Measurements from ENCODE around the gene FAM184B.

- TF ChIP-seq, protein P1, sequence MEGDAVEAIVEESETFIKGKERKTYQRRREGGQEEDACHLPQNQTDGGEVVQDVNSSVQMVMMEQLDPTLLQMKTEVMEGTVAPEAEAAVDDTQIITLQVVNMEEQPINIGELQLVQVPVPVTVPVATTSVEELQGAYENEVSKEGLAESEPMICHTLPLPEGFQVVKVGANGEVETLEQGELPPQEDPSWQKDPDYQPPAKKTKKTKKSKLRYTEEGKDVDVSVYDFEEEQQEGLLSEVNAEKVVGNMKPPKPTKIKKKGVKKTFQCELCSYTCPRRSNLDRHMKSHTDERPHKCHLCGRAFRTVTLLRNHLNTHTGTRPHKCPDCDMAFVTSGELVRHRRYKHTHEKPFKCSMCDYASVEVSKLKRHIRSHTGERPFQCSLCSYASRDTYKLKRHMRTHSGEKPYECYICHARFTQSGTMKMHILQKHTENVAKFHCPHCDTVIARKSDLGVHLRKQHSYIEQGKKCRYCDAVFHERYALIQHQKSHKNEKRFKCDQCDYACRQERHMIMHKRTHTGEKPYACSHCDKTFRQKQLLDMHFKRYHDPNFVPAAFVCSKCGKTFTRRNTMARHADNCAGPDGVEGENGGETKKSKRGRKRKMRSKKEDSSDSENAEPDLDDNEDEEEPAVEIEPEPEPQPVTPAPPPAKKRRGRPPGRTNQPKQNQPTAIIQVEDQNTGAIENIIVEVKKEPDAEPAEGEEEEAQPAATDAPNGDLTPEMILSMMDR (IDR thresholded peaks at IDR 0.05 in 4 of 5, conservative IDR thresholded peaks at IDR 0.05 in 1 of 5) = no peak
- TF ChIP-seq POLR2A (IDR thresholded peaks at IDR 0.05) = no peak
Measured at GRCh38 chr4:17705107-17705506, 76.3 kb downstream of the FAM184B start.

Data from gastrocnemius medialis (tissue), 4 donors.